PC-3 (cell line): ENCODE measurements around the gene BIRC5.

Experiments used
- EZH2 ChIP-seq: fragments of 300-600 bp; sonication (generic); IDR thresholded peaks from one replicate; pipeline ENCODE4 v1.6.1; 2017; ENCODE audit warnings: antibody characterized with exemption, mild to moderate bottlenecking, low read length; ENCODE audit not compliant: unreplicated experiment
- TF ChIP-seq, protein P1 (sequence below): fragments of 300-600 bp; sonication (generic); conservative IDR thresholded peaks from 2 replicates; pipeline ENCODE4 v1.5.1; 2017; ENCODE audit warnings: antibody characterized with exemption, low read depth, mild to moderate bottlenecking, low read length

DNA sequence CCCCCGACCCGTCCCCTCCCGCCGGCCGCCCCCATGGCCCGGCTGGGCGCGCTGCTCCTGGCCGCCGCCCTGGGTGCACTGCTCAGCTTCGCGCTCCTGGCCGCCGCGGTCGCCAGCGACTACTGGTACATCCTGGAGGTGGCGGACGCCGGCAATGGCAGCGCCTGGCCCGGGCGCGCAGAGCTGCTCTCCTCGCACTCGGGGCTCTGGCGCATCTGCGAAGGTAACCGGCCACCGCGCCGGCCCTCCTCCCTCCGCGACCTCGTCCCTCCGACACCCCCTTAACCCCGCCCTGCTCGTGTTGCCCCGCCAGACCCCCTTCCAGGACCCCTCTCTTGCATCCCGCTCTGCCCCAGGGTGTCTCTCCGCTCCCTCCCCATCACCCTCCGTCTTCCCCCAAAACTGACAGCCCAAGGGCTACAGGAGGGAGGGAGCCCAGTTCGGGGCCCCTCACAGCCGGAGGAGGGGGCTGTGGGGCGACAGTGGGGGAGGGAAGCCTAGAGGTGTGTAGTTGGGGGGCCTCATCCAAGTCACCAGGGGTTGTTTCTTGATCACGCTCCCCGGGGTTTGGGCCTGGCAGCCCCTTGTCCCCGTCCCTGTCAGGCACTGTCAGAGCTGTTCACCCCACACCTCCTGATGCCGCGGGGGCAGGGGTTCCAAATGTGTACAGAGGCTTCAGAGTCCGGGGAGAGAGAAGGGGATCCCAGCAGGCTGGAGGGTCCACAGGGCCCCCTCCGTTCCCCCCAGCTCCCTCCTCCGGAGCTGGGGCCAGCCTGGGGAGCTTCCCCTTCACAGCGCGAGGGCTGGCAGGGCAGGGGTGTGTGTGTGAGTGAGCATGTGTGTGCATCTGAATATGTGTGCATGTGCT is 18.2 kb downstream of the BIRC5 start:
- TF ChIP-seq, protein P1, sequence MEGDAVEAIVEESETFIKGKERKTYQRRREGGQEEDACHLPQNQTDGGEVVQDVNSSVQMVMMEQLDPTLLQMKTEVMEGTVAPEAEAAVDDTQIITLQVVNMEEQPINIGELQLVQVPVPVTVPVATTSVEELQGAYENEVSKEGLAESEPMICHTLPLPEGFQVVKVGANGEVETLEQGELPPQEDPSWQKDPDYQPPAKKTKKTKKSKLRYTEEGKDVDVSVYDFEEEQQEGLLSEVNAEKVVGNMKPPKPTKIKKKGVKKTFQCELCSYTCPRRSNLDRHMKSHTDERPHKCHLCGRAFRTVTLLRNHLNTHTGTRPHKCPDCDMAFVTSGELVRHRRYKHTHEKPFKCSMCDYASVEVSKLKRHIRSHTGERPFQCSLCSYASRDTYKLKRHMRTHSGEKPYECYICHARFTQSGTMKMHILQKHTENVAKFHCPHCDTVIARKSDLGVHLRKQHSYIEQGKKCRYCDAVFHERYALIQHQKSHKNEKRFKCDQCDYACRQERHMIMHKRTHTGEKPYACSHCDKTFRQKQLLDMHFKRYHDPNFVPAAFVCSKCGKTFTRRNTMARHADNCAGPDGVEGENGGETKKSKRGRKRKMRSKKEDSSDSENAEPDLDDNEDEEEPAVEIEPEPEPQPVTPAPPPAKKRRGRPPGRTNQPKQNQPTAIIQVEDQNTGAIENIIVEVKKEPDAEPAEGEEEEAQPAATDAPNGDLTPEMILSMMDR, result no peak
- no peak for TF ChIP-seq EZH2
